Endothelial cell of umbilical vein (primary cell): ENCODE measurements around the gene CNOT1. TPM values are rescaled to one million over a fixed set of nuclear protein-coding genes. Genes with fewer than 3 reads are reported as not detected.

ENCODE experiments used
- BruUV-seq: library from RNA; stranded (reverse); fragments of 400-500 nt; replicated peaks from 2 replicates; lab custom pipeline; 2021; lab: Mats Ljungman, UMichigan
- CTCF ChIA-PET: fragments of 300-600, 350-600 bp; sonication (Branson Sonifier 250); formaldehyde crosslinking; loops from one replicate; lab custom pipeline; 2021; ENCODE audit warnings: antibody characterized with exemption, inconsistent platforms; lab: Charles Lee
- POLR2A ChIA-PET: fragments of 300-600, 350-600 bp; sonication (Branson Sonifier 250); formaldehyde crosslinking; loops from one replicate; lab custom pipeline; 2021; ENCODE audit warnings: antibody characterized with exemption, inconsistent platforms; lab: Charles Lee
- DNase-seq: peaks from one replicate; pipeline ENCODE4 v3.0.0-alpha.2; 2011; ENCODE audit warnings: low read depth, low spot score
- FAIRE-seq: peaks from 2 replicates; lab custom pipeline; 2011; peaks lifted over from hg19 to GRCh38; lab: Jason Lieb, UNC
- H2AFZ ChIP-seq: 2 replicates; pipeline ENCODE4 v1.6.0; 2012; ENCODE audit warnings: low read depth, low read length, control low read depth, inconsistent platforms
- H3K27ac ChIP-seq: 2 replicates; pipeline ENCODE4 v1.5.1; 2011; ENCODE audit warnings: low read depth, mild to moderate bottlenecking, control low read depth, low read length, moderate library complexity; ENCODE audit not compliant: insufficient read depth
- H3K27me3 ChIP-seq, 2 experiments: 2 replicates each; pipeline versions ENCODE4 v1.6.0 to v1.6.1; 2011; ENCODE audit warnings: low read length in 2 of 2, mixed read lengths in 1 of 2; ENCODE audit not compliant: control insufficient read depth in 2 of 2, insufficient read depth in 2 of 2
- H3K36me3 ChIP-seq, 2 experiments: 2 replicates in 1 of 2; 3 replicates in 1 of 2; pipeline ENCODE4 v1.5.1; 2011; ENCODE audit warnings: low read length in 2 of 2, mild to moderate bottlenecking in 1 of 2, moderate library complexity in 1 of 2; ENCODE audit not compliant: control insufficient read depth in 2 of 2, insufficient read depth in 2 of 2; ENCODE audit errors: extremely low read depth in 1 of 2
- H3K4me1 ChIP-seq: 3 replicates; pipeline ENCODE4 v1.5.1; 2011; ENCODE audit warnings: mild to moderate bottlenecking, low read length; ENCODE audit not compliant: control insufficient read depth, insufficient read depth; ENCODE audit errors: extremely low read depth
- H3K4me2 ChIP-seq: 2 replicates; pipeline ENCODE4 v1.6.1; 2011; ENCODE audit warnings: low read length, control low read depth, mixed read lengths; ENCODE audit not compliant: insufficient read depth
- H3K4me3 ChIP-seq, 3 experiments: fragments of 200-600 bp in 1 of 3; sonication (generic), shearing (Covaris generic) in 1 of 3; replicated peaks in 1 of 3; 2 replicates each; pipeline ENCODE4 v1.5.1; 2011 to 2016; ENCODE audit warnings: control low read depth in 3 of 3, low read length in 3 of 3, mild to moderate bottlenecking in 2 of 3, inconsistent platforms in 1 of 3, low read depth in 1 of 3, moderate library complexity in 1 of 3; ENCODE audit not compliant: insufficient read depth in 1 of 3
- H3K79me2 ChIP-seq: 2 replicates; pipeline ENCODE4 v1.6.0; 2012; ENCODE audit warnings: low read length, inconsistent platforms; ENCODE audit not compliant: control insufficient read depth, insufficient read depth
- H3K9ac ChIP-seq: replicated peaks from 2 replicates; pipeline ENCODE3; 2011; ENCODE audit warnings: low read length, control low read depth; ENCODE audit not compliant: insufficient read depth; ENCODE audit errors: extremely low read depth
- H3K9me1 ChIP-seq: replicated peaks from 3 replicates; pipeline ENCODE4 v1.6.0; 2011; ENCODE audit warnings: mild to moderate bottlenecking, low read length; ENCODE audit not compliant: control insufficient read depth, insufficient read depth; ENCODE audit errors: extremely low read depth
- H3K9me3 ChIP-seq: replicated peaks from 2 replicates; pipeline ENCODE4 v1.5.1; 2012; ENCODE audit warnings: low read length, inconsistent platforms; ENCODE audit not compliant: control insufficient read depth, insufficient read depth
- H4K20me1 ChIP-seq: replicated peaks from 2 replicates; pipeline ENCODE3; 2011; ENCODE audit warnings: mild to moderate bottlenecking, low read length; ENCODE audit not compliant: control insufficient read depth, insufficient read depth; ENCODE audit errors: extremely low read depth
- CTCF ChIP-seq, 2 donors: IDR thresholded peaks; 1 replicate in 1 of 2; 2 replicates in 1 of 2; pipeline ENCODE4 v1.5.1; 2011; ENCODE audit warnings: low read length in 2 of 2, mild to moderate bottlenecking in 2 of 2, moderate library complexity in 2 of 2, control low read depth in 1 of 2, inconsistent platforms in 1 of 2, low read depth in 1 of 2; ENCODE audit not compliant: insufficient read depth in 1 of 2; ENCODE audit errors: extremely low read depth in 1 of 2
- EZH2 ChIP-seq: IDR thresholded peaks from 2 replicates; pipeline ENCODE4 v1.6.1; 2012; ENCODE audit warnings: borderline replicate concordance, low read depth, mild to moderate bottlenecking, moderate library complexity, low read length, inconsistent platforms; ENCODE audit not compliant: severe bottlenecking
- GATA2 ChIP-seq: IDR thresholded peaks from 2 replicates; pipeline ENCODE4 v1.7.0; 2011; ENCODE audit warnings: low read depth, mild to moderate bottlenecking, moderate library complexity, mixed read lengths, low read length; ENCODE audit not compliant: insufficient read length, insufficient read depth
- JUN ChIP-seq: IDR thresholded peaks from 2 replicates; pipeline ENCODE4 v1.6.1; 2011; ENCODE audit warnings: borderline replicate concordance, low read depth; ENCODE audit not compliant: insufficient read length, insufficient read depth
- MAX ChIP-seq: IDR thresholded peaks from 2 replicates; pipeline ENCODE4 v1.6.1; 2011; ENCODE audit not compliant: insufficient read depth, insufficient read length
- POLR2A ChIP-seq: IDR thresholded peaks from 2 replicates; pipeline ENCODE4 v1.6.1; 2012; ENCODE audit warnings: low read depth, mild to moderate bottlenecking, control low read depth, low read length
- POLR2AphosphoS5 ChIP-seq: IDR thresholded peaks from 2 replicates; pipeline ENCODE4 v1.6.1; 2012; ENCODE audit warnings: low read depth, mild to moderate bottlenecking, control low read depth, low read length, moderate library complexity; ENCODE audit not compliant: insufficient read depth
- dilution Hi-C: fragments of 300-500 bp; cut with MboI; formaldehyde crosslinking; loops from one replicate; pipeline ENCODE4 v1.15.0; 2019; ENCODE audit warnings: low sequenced_read_pairs; ENCODE audit not compliant: extremely low pct_ligation_motif_present
- intact Hi-C: fragments of 100-400 bp; cut with micrococcal nuclease; formaldehyde crosslinking; loops from one replicate; pipeline ENCODE4 v1.10.0; 2022
- polyA plus RNA-seq, 4 experiments: library from polyadenylated mRNA; depleted of rRNA in 3 of 4; stranded (reverse) in 3 of 4; unstranded in 1 of 4; fragments of >200 nt; gene quantifications; 2 replicates each; pipeline versions ENCODE4 v1.2.1 to v1.2.3, GENCODE V29; 2011 to 2012; ENCODE audit warnings: missing spikeins in 1 of 4
- total RNA-seq: library from RNA; stranded (reverse); gene quantifications from 2 replicates; pipeline ENCODE4 v1.2.3, GENCODE V29; 2021

The CNOT1 gene
- total and polyA plus RNA-seq, 2 donors (not counting 3 experiments of a cell fraction or from before 2014, with no cell fraction given): 142 to 151 TPM

GRCh38 chr16:58494981-58495520, 134.6 kb downstream of the CNOT1 start:
- Histone ChIP-seq H3K4me3 (no peak overlapping the region), H3K27ac (peak overlapping the region; percentile 19), H3K36me3 (peaks cover 0 to 2% of the 10 kb centered on the region in 2 experiments), H3K79me2 (no peaks in the 10 kb centered on the region), H4K20me1 (no peaks in the 10 kb centered on the region), H2AFZ (no peak overlapping the region), H3K9me3 (no peaks in the 10 kb centered on the region), H3K27me3 (no peaks in the 10 kb centered on the region), H3K4me2 (no peak overlapping the region), H3K4me1 (no peaks in the 10 kb centered on the region), H3K9ac (no peak overlapping the region), H3K9me1 (no peaks in the 10 kb centered on the region)
- no TSS peak for BruUV-seq
- ChIA-PET POLR2A (no interaction called here), CTCF (interaction anchor here (0.6 to 3.3 kb wide), 12 partner anchors 9 to 261 kb away, joined by 3 to 28 read pairs (median 4); no protein-coding TSS in a partner anchor)
- TF ChIP-seq GATA2 (no peak), EZH2 (no peak), CTCF (IDR thresholded peaks at IDR 0.05; ENCODE audit: extremely low read depth in 1 of 2, insufficient read depth in 1 of 2, low read depth in 1 of 2, low read length in 2 of 2) (peak; percentile 51 to 61), POLR2A (no peak), POLR2AphosphoS5 (no peak), MAX (peak; percentile 81), JUN (peak; percentile 40)
- peak; percentile 88 for FAIRE-seq
- dilution Hi-C loops (no loop called here), intact Hi-C loops (loop anchor here (1.0 to 5.0 kb wide), 2 partner anchors 166 to 262 kb away; no protein-coding TSS in a partner anchor)
- DNase-seq: peak; percentile 88
